22Rv1 (cell line): ENCODE data around the gene NDRG3.
"Not testable (repeated sequence)": the region's sequence is repeated elsewhere in the genome, so short reads cannot be mapped to it uniquely, and the experiment has no call there.

Source experiments
- H3K27ac ChIP-seq: fragments of 450-650 bp; 2 replicates; pipeline ENCODE4 v1.5.1; 2017
- CTCF ChIP-seq: fragments of 450-650 bp; IDR thresholded peaks from 2 replicates; pipeline ENCODE4 v1.5.1; 2017; ENCODE audit warnings: mild to moderate bottlenecking
- ZFX ChIP-seq: fragments of 450-650 bp; IDR thresholded peaks from 2 replicates; pipeline ENCODE4 v1.6.1; 2017; ENCODE audit warnings: antibody characterized with exemption, borderline replicate concordance

NDRG3 gene

GRCh38 chr20:36720510-36720909 is 25.4 kb downstream of the NDRG3 start:
- TF ChIP-seq CTCF = no peak
- TF ChIP-seq ZFX = no peak
- H3K27ac ChIP-seq = no peak overlapping the region

DNA sequence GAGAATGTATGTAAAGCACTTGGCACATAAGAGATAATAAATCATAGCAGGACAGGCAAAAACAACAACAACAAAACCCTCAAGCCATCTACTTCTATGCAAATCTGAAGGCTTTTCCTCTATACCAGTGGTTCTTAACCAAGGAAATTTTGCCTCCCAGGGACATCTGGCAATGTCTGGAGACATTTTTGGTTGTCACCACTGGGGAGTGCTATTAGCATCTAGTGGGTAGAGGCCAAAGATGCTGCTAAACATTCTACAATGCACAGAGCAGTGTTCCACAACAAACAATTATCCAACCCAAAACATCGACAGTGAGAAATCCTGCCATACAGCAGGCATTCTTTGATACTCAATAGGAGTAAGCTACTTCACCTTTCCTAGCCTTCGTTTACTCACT is 28.2 kb downstream of the NDRG3 start:
- TF ChIP-seq ZFX (no peak), CTCF (peak; percentile 36; the same call in 1 of the 2 replicates)
- H3K27ac ChIP-seq = no peak overlapping the region

GRCh38 chr20:36717021-36717420 is 28.9 kb downstream of the NDRG3 start:
- no peak for TF ChIP-seq ZFX
- TF ChIP-seq CTCF = no peak
- H3K27ac ChIP-seq = no peak overlapping the region

DNA sequence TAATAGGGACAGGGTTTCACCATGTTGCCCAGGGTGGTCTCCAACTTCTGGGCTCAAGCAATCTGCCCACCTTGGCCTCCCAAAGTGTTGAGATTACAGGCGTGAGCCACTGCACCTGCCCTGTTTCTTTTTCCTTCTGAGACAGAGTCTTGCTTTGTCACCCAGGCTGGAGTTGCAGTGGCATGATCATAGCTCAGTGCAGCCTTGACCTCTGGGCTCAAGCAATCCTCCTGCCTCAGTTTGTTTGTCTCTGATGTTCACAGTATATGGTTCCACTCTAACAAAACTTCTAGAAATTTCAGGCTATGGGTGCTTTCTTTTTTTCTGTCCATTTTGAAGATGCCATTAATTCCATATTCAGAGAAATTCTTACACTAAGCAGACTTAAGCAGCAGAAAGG is 33.1 kb downstream of the NDRG3 start:
- no peak overlapping the region for H3K27ac ChIP-seq
- TF ChIP-seq CTCF = no peak
- TF ChIP-seq ZFX = no peak

DNA sequence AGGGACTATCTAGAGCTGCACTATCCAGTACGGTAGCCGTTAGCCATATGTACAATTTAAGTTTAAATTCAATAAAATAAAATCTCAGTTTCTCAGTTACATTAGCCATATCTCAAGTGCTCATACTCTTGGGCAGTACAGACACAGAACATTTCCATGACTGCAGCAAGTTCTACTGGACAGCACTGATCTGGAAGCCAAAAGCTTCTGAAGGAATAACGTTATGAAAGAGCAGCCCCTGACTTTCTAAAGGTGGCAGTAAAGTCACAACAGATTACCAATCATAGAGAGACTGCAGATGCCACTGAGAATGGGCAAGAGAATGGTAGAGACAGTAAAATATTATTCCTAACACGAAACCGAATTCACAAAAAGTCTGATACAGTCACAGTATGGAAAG is 36.8 kb downstream of the NDRG3 start:
- no peak overlapping the region for H3K27ac ChIP-seq
- TF ChIP-seq ZFX (no peak), CTCF (no peak)

GRCh38 chr20:36703530-36703929 is 42.4 kb downstream of the NDRG3 start:
- TF ChIP-seq CTCF (no peak), ZFX (no peak)
- no peak overlapping the region for H3K27ac ChIP-seq

GRCh38 chr20:36700438-36700837 is 45.5 kb downstream of the NDRG3 start:
- TF ChIP-seq ZFX (no peak), CTCF (no peak)
- no peak overlapping the region for H3K27ac ChIP-seq

DNA sequence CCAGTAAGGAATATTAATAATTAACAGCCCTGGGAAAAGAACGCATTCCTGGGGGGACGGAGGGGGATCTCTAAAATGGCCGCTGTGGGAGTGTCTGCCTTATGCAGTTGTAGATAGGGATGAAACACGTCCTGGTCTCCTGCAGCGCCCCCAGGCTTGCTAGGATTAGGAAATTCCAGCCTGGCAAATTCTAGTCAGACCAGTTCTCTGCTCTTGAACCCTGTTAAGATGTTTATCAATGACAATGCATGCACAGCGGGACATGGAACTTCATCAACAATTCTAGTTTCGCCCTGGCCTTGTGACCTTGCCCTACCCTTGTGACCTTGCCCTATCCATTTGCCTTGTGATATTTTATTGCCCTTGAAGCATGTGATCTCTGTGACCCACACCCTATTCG is 50.4 kb downstream of the NDRG3 start:
- not testable (repeated sequence) for H3K27ac ChIP-seq
